Inferior parietal cortex (tissue), 1 donor: ENCODE measurements around the gene CMTM8.

Source experiments
- DNase-seq: peaks from one replicate; pipeline ENCODE4 v3.0.0-alpha.2; 2016; ENCODE audit errors: extremely low spot score

Gene CMTM8

GRCh38 chr3:32276279-32276841 lies 37.9 kb downstream of the CMTM8 start:
- no peak for DNase-seq

GRCh38 chr3:32278714-32279113 lies 40.2 kb downstream of the CMTM8 start:
- no peak for DNase-seq

- DNase-seq: no peak
Observed at GRCh38 chr3:32280262-32280910, 41.9 kb downstream of the CMTM8 start.

- no peak for DNase-seq
Observed at GRCh38 chr3:32281570-32282106, 43.2 kb downstream of the CMTM8 start.

GRCh38 chr3:32282578-32283154 lies 44.2 kb downstream of the CMTM8 start:
- DNase-seq: no peak

- DNase-seq: no peak
Observed at GRCh38 chr3:32283304-32283703, 44.8 kb downstream of the CMTM8 start.

- DNase-seq: no peak
Observed at GRCh38 chr3:32284443-32285212, 46.1 kb downstream of the CMTM8 start.

- no peak for DNase-seq
Observed at GRCh38 chr3:32285891-32286290, 47.4 kb downstream of the CMTM8 start.

- DNase-seq: no peak
Observed at GRCh38 chr3:32288819-32289218, 50.3 kb downstream of the CMTM8 start.

GRCh38 chr3:32290619-32291018 lies 52.1 kb downstream of the CMTM8 start:
- no peak for DNase-seq

GRCh38 chr3:32292085-32292796 lies 53.8 kb downstream of the CMTM8 start:
- DNase-seq: no peak

- no peak for DNase-seq
Observed at GRCh38 chr3:32293903-32294302, 55.4 kb downstream of the CMTM8 start.

- DNase-seq: peak; percentile 76
Observed at GRCh38 chr3:32296251-32297204, 58.0 kb downstream of the CMTM8 start.

GRCh38 chr3:32297366-32297765 lies 58.9 kb downstream of the CMTM8 start:
- DNase-seq: no peak

GRCh38 chr3:32301426-32301825 lies 62.9 kb downstream of the CMTM8 start:
- DNase-seq: no peak

GRCh38 chr3:32302601-32303398 lies 64.3 kb downstream of the CMTM8 start:
- DNase-seq: no peak

- no peak for DNase-seq
Observed at GRCh38 chr3:32303399-32303747, 64.9 kb downstream of the CMTM8 start.

GRCh38 chr3:32303977-32304881 lies 65.7 kb downstream of the CMTM8 start:
- DNase-seq: no peak

- DNase-seq: no peak
Observed at GRCh38 chr3:32305361-32305876, 66.9 kb downstream of the CMTM8 start.
